ENCODE data around the gene DISP1.

- TF ChIP-seq CTCF (IDR thresholded peaks at IDR 0.05) (no peak), ZNF671 (CRISPR knock-in tag; IDR thresholded peaks at IDR 0.05) (no peak), ATF2 (CRISPR knock-in tag; IDR thresholded peaks at IDR 0.05; ENCODE audit: borderline replicate concordance, low read depth) (no peak), NFYB (CRISPR knock-in tag; conservative IDR thresholded peaks at IDR 0.05; ENCODE audit: low read depth) (no peak), GRHL2 (CRISPR knock-in tag; IDR thresholded peaks at IDR 0.05; ENCODE audit: insufficient replicate concordance, severe bottlenecking) (no peak), ZNF281 (CRISPR knock-in tag; IDR thresholded peaks at IDR 0.05) (no peak), JUN (CRISPR knock-in tag; IDR thresholded peaks at IDR 0.05) (no peak)
Measured at GRCh38 chr1:222821239-222821638, 6.4 kb downstream of the DISP1 start.
